ENCODE results near the gene THSD4.
A peak's percentile ranks its signal among the peaks of the same experiment; 100 is the strongest.

GRCh38 chr15:71532994-71533393 is 417.7 kb downstream of the THSD4 start:
- TF ChIP-seq CTCF (conservative IDR thresholded peaks at IDR 0.05; ENCODE audit: low read length) (peak; percentile 92), EZH2phosphoT487 (IDR thresholded peaks at IDR 0.05; ENCODE audit: borderline replicate concordance) (no peak)

Data from Loucy (cell line).